HepG2 (cell line): ENCODE measurements around the gene CLMP. TPM values are rescaled to one million over a fixed set of nuclear protein-coding genes. Genes with fewer than 3 reads are reported as not detected.

Experiments used
- ATAC-seq: fragments of 200-7000 bp; cut with Tn5 transposase; 3 replicates; pipeline ENCODE4 v1.9.1; 2020; ENCODE audit warnings: mild to moderate bottlenecking, moderate library complexity
- BruUV-seq: library from RNA; stranded (reverse); fragments of 400-500 nt; replicated peaks from 2 replicates; lab custom pipeline; 2021; lab: Mats Ljungman, UMichigan
- CTCF ChIA-PET: fragments of 300-600 bp; formaldehyde crosslinking; extraction: SDS; loops from one replicate; lab custom pipeline; 2021; ENCODE audit warnings: low total read pairs, inconsistent platforms, low intra/inter-chr PET ratio; lab: Yijun Ruan, JAX
- POLR2A ChIA-PET: fragments of 350-600 bp; sonication (Branson Sonifier 250); formaldehyde crosslinking; loops from one replicate; lab custom pipeline; 2020; ENCODE audit warnings: antibody characterized with exemption, inconsistent platforms; lab: Yijun Ruan, JAX
- DNase-seq: peaks from one replicate; pipeline ENCODE4 v3.0.0-alpha.2; 2015; ENCODE audit warnings: low spot score
- FAIRE-seq: peaks from 3 replicates; lab custom pipeline; 2011; peaks lifted over from hg19 to GRCh38; lab: Jason Lieb, UNC
- H2AFZ ChIP-seq: one replicate; pipeline ENCODE4 v1.6.1; 2011; ENCODE audit warnings: low read length, inconsistent platforms
- H3K27ac ChIP-seq: fragments of 300-600 bp; 3 replicates; pipeline ENCODE4 v1.8.0; 2011; ENCODE audit warnings: mixed run types, mild to moderate bottlenecking, mixed read lengths, low read length, inconsistent platforms; ENCODE audit not compliant: insufficient read depth; ENCODE audit errors: extremely low read length
- H3K27me3 ChIP-seq, 2 experiments: fragments of 200-600 bp in 1 of 2; 2 replicates in 1 of 2; 3 replicates in 1 of 2; pipeline versions ENCODE4 v1.6.0 to v1.8.0; 2011; ENCODE audit warnings: low read length in 2 of 2, mild to moderate bottlenecking in 2 of 2, moderate library complexity in 2 of 2, inconsistent platforms in 1 of 2; ENCODE audit not compliant: insufficient read depth in 2 of 2, control insufficient read depth in 1 of 2
- H3K36me3 ChIP-seq, 2 experiments: fragments of 200-600 bp in 1 of 2; replicated peaks in 1 of 2; 2 replicates in 1 of 2; 3 replicates in 1 of 2; pipeline versions ENCODE4 v1.5.1 to v1.8.0; 2011; ENCODE audit warnings: low read length in 2 of 2, inconsistent platforms in 1 of 2; ENCODE audit not compliant: insufficient read depth in 2 of 2, control insufficient read depth in 1 of 2
- H3K4me1 ChIP-seq: 2 replicates; pipeline ENCODE4 v1.5.1; 2012; ENCODE audit warnings: low read length, inconsistent platforms; ENCODE audit not compliant: insufficient read depth
- H3K4me2 ChIP-seq: 2 replicates; pipeline ENCODE4 v1.6.0; 2011; ENCODE audit warnings: low read depth, low read length, inconsistent platforms
- H3K4me3 ChIP-seq, 3 experiments: fragments of 200-600 bp in 1 of 3; sonication (generic), shearing (Covaris generic) in 1 of 3; replicated peaks in 1 of 3; 2 replicates each; pipeline ENCODE4 v1.5.1; 2011 to 2016; ENCODE audit warnings: low read length in 3 of 3, inconsistent platforms in 2 of 3, low read depth in 2 of 3, mild to moderate bottlenecking in 2 of 3, control low read depth in 1 of 3, mixed read lengths in 1 of 3; ENCODE audit not compliant: insufficient read depth in 1 of 3
- H3K79me2 ChIP-seq: one replicate; pipeline ENCODE4 v1.6.1; 2011; ENCODE audit warnings: low read length, inconsistent platforms; ENCODE audit not compliant: insufficient read depth
- H3K9ac ChIP-seq: 2 replicates; pipeline ENCODE4 v1.6.0; 2011; ENCODE audit warnings: mild to moderate bottlenecking, low read depth, low read length, inconsistent platforms; ENCODE audit not compliant: insufficient read depth
- H3K9me3 ChIP-seq: 2 replicates; pipeline ENCODE4 v1.5.1; 2012; ENCODE audit warnings: mild to moderate bottlenecking, low read length
- H4K20me1 ChIP-seq: 2 replicates; pipeline ENCODE4 v1.6.0; 2011; ENCODE audit warnings: inconsistent platforms, mild to moderate bottlenecking, low read length, moderate library complexity; ENCODE audit not compliant: insufficient read depth
- CREM ChIP-seq, 2 experiments: sonication (generic) in 1 of 2; formaldehyde crosslinking in 1 of 2; IDR thresholded peaks; 2 replicates each; pipeline versions ENCODE4 v1.4.0 to v1.6.1; 2016 to 2020; ENCODE audit warnings: antibody characterized with exemption in 1 of 2, mild to moderate bottlenecking in 1 of 2, missing genetic modification reagents in 1 of 2
- HDAC1 ChIP-seq: sonication (generic); formaldehyde crosslinking; IDR thresholded peaks from 2 replicates; pipeline ENCODE4 v1.5.1; 2020; ENCODE audit warnings: mild to moderate bottlenecking, missing genetic modification reagents
- HMGXB4 ChIP-seq, 2 experiments: sonication (generic) in 1 of 2; formaldehyde crosslinking in 1 of 2; IDR thresholded peaks; 2 replicates each; pipeline versions ENCODE4 v1.4.0 to v1.6.1; 2018 to 2020; ENCODE audit warnings: missing genetic modification reagents in 2 of 2, borderline replicate concordance in 1 of 2, low read depth in 1 of 2, mild to moderate bottlenecking in 1 of 2, missing biosample characterization in 1 of 2
- HNRNPUL1 ChIP-seq: fragments of 200-400 bp; formaldehyde crosslinking; IDR thresholded peaks from 2 replicates; pipeline ENCODE4 v1.6.1; 2017; ENCODE audit warnings: low read depth, mild to moderate bottlenecking, low read length, moderate library complexity
- MATR3 ChIP-seq: sonication (generic); formaldehyde crosslinking; IDR thresholded peaks from 2 replicates; pipeline ENCODE4 v1.4.0; 2020; ENCODE audit warnings: missing genetic modification reagents
- NFIC ChIP-seq: IDR thresholded peaks from 2 replicates; pipeline ENCODE4 v1.6.1; 2012; ENCODE audit warnings: mild to moderate bottlenecking, low read length, inconsistent platforms
- NFKB2 ChIP-seq: sonication (generic); formaldehyde crosslinking; IDR thresholded peaks from 2 replicates; pipeline ENCODE4 v1.4.0; 2020; ENCODE audit warnings: missing genetic modification reagents, borderline replicate concordance
- NPAS2 ChIP-seq: sonication (generic); formaldehyde crosslinking; IDR thresholded peaks from 2 replicates; pipeline ENCODE4 v1.8.0; 2022; ENCODE audit warnings: mild to moderate bottlenecking, missing genetic modification reagents, borderline replicate concordance
- NR1H2 ChIP-seq: sonication (generic); formaldehyde crosslinking; IDR thresholded peaks from 2 replicates; pipeline ENCODE4 v1.8.1; 2022; ENCODE audit warnings: low read depth, missing genetic modification reagents, borderline replicate concordance
- REXO4 ChIP-seq: sonication (generic); formaldehyde crosslinking; IDR thresholded peaks from 2 replicates; pipeline ENCODE4 v1.8.0; 2022; ENCODE audit warnings: missing genetic modification reagents, mild to moderate bottlenecking, borderline replicate concordance
- RNF2 ChIP-seq: fragments of 450-650 bp; conservative IDR thresholded peaks from 2 replicates; pipeline ENCODE4 v1.6.1; 2016; ENCODE audit warnings: low read depth
- SMAD3 ChIP-seq: sonication (generic); formaldehyde crosslinking; IDR thresholded peaks from 2 replicates; pipeline ENCODE4 v1.4.0; 2020; ENCODE audit warnings: missing genetic modification reagents
- XRCC5 ChIP-seq: fragments of 200-400 bp; formaldehyde crosslinking; optimal IDR thresholded peaks from 2 replicates; pipeline ENCODE3; 2017; ENCODE audit warnings: mild to moderate bottlenecking, low read length
- ZNF160 ChIP-seq: sonication (generic); formaldehyde crosslinking; IDR thresholded peaks from 2 replicates; pipeline ENCODE4 v1.8.0; 2022; ENCODE audit warnings: mild to moderate bottlenecking, inconsistent platforms, missing genetic modification reagents
- ZNF441 ChIP-seq: sonication (generic); formaldehyde crosslinking; IDR thresholded peaks from 2 replicates; pipeline ENCODE4 v1.7.0; 2021; ENCODE audit warnings: missing genetic modification reagents, borderline replicate concordance
- ZNF564 ChIP-seq: sonication (generic); formaldehyde crosslinking; IDR thresholded peaks from 2 replicates; pipeline ENCODE4 v1.8.1; 2023; ENCODE audit warnings: mild to moderate bottlenecking, missing genetic modification reagents
- ZNF740 ChIP-seq: sonication (generic); formaldehyde crosslinking; IDR thresholded peaks from 2 replicates; pipeline ENCODE4 v1.4.0; 2020; ENCODE audit warnings: missing genetic modification reagents
- ZSCAN21 ChIP-seq: sonication (generic); formaldehyde crosslinking; IDR thresholded peaks from 2 replicates; pipeline ENCODE4 v1.8.0; 2022; ENCODE audit warnings: mild to moderate bottlenecking, missing genetic modification reagents, moderate library complexity, borderline replicate concordance
- WGBS: methylation state at CpG from one replicate; pipeline ENCODE4 v1.1.6; 2017; ENCODE audit warnings: low lambda C conversion rate; 5-methylcytosine and 5-hydroxymethylcytosine counted together
- in situ Hi-C: cut with HindIII; loops from 2 replicates; pipeline ENCODE4 v1.10.0; 2017; ENCODE audit warnings: low pct_unique_long_range_greater_than_20kb; ENCODE audit not compliant: extremely low pct_ligation_motif_present
- intact Hi-C: fragments of 100-400 bp; cut with micrococcal nuclease; formaldehyde crosslinking; loops from one replicate; pipeline ENCODE4 v1.10.0; 2022; ENCODE audit not compliant: unreplicated experiment
- polyA plus RNA-seq, 8 experiments: library from polyadenylated mRNA; depleted of rRNA in 3 of 8; stranded (reverse) in 7 of 8; unstranded in 1 of 8; fragments of >200 nt; fragmentation: Illumina TruSeq in 4 of 8; extraction: Trizol in 4 of 8; gene quantifications; 2 replicates each; pipeline versions ENCODE4 v1.2.1 to v1.2.3, GENCODE V29; 2011 to 2016; ENCODE audit warnings: low read depth in 4 of 8, missing spikeins in 1 of 8, mixed read lengths in 1 of 8; ENCODE audit not compliant: insufficient read depth in 1 of 8
- total RNA-seq, 5 experiments: library from RNA; depleted of rRNA; stranded (reverse); fragments of >200 nt; fragmentation: Illumina TruSeq; extraction: Trizol; gene quantifications; 2 replicates each; pipeline ENCODE4 v1.2.3, GENCODE V29; 2016; ENCODE audit warnings: low read depth in 1 of 5

Gene CLMP
- total and polyA plus RNA-seq, 2 of the 13 experiments (the other 11 are each of a cell fraction or from before 2014, with no cell fraction given), result not detected

GRCh38 chr11:123085497-123085896 is 109.6 kb downstream of the CLMP start:
- Histone ChIP-seq H3K27me3 (no peaks in the 10 kb centered on the region), H2AFZ (no peak overlapping the region), H3K4me3 (no peak overlapping the region), H3K79me2 (no peaks in the 10 kb centered on the region), H3K27ac (no peak overlapping the region), H4K20me1 (no peaks in the 10 kb centered on the region), H3K9me3 (no peaks in the 10 kb centered on the region), H3K36me3 (no peaks in the 10 kb centered on the region), H3K4me1 (peaks cover 7% of the 10 kb centered on the region; the same call in 1 of the 2 replicates), H3K4me2 (no peak overlapping the region), H3K9ac (no peak overlapping the region)
- DNase-seq, result no peak
- ChIA-PET CTCF (no interaction called here), POLR2A (interaction anchor here (5.3 kb wide), 1 partner anchor 24 kb away, joined by 20 read pairs; the partner anchor contains the start of gene HSPA8)
- FAIRE-seq, result no peak
- no TSS peak for BruUV-seq
- 69% methylated on average over 5 of the region's 5 CpGs for WGBS
- intact Hi-C loops, result no loop called here
- ATAC-seq, result no peak
- TF ChIP-seq ZNF441 (no peak), NR1H2 (no peak), RNF2 (no peak), REXO4 (CRISPR knock-in tag) (no peak), ZSCAN21 (CRISPR knock-in tag) (no peak), HNRNPUL1 (no peak), CREM (IDR thresholded peaks at IDR 0.05) (no peak), CREM (CRISPR knock-in tag; IDR thresholded peaks at IDR 0.05) (no peak), HDAC1 (CRISPR knock-in tag) (no peak)
- in situ Hi-C loops, result no loop called here

- Histone ChIP-seq H3K27me3 (no peaks in the 10 kb centered on the region), H4K20me1 (no peaks in the 10 kb centered on the region), H3K36me3 (no peaks in the 10 kb centered on the region), H3K9ac (no peak overlapping the region), H3K4me3 (no peak overlapping the region), H2AFZ (no peak overlapping the region)
- POLR2A ChIA-PET, result interaction anchor here (5.3 kb wide), 1 partner anchor 22 kb away, joined by 20 read pairs; the partner anchor contains the start of gene HSPA8
- BruUV-seq, result no TSS peak
- in situ Hi-C loops, result no loop called here
- ATAC-seq (no peak), FAIRE-seq (no peak)
- no peak for TF ChIP-seq NFIC
- no peak for TF ChIP-seq XRCC5
- TF ChIP-seq ZNF160, result no peak
- no peak for TF ChIP-seq NPAS2 (CRISPR knock-in tag)
- no peak for TF ChIP-seq MATR3
- TF ChIP-seq ZNF564 (CRISPR knock-in tag), result no peak
- TF ChIP-seq ZNF740 (CRISPR knock-in tag), result no peak
- TF ChIP-seq NFKB2, result no peak
- no peak for TF ChIP-seq SMAD3 (CRISPR knock-in tag)
- no peak for TF ChIP-seq HMGXB4 (CRISPR knock-in tag; IDR thresholded peaks at IDR 0.05; ENCODE audit: borderline replicate concordance in 1 of 2, low read depth in 1 of 2)
- TF ChIP-seq, all 625 proteins: peak for 0
- 75% methylated on average over 7 of the region's 7 CpGs for WGBS
- Histone ChIP-seq H3K79me2 (no peaks in the 10 kb centered on the region), H3K4me2 (no peak overlapping the region), H3K9me3 (no peaks in the 10 kb centered on the region), H3K4me1 (peaks cover 7% of the 10 kb centered on the region; the same call in 1 of the 2 replicates), H3K27ac (no peak overlapping the region)
- DNase-seq, result no peak
- intact Hi-C loops, result no loop called here
- CTCF ChIA-PET, result no interaction called here
Measured at GRCh38 chr11:123084454-123084853, 110.6 kb downstream of the CLMP start.
